ENCODE data around the gene KLF15. TPM values are rescaled to one million over a fixed set of nuclear protein-coding genes. Genes with fewer than 3 reads are reported as not detected.

KLF15 gene
- total and polyA plus RNA-seq, 9 of the 15 experiments (the other 6 are each of a cell fraction or from before 2014, with no cell fraction given), result 0.08 to 4.8 (median 1.2) TPM

DNA sequence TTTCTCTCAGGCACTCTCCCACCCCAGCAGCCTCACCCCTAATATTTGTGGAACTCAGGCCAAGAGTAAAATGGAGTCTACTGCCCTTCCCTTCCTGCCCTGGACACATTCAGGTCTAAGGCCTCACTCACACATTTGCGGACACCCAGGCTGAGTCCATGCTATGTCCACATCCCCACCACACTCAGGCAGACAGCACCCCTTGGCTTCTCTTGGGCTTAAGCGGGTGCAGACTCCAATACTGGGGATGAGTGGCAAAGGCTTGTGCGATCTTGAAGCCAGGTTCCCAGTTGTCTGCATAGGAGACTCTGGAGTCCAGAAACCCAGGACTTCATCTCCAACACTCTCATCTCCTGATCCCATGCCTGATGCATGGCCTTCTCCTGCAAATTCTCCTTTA is 20.0 kb upstream of the KLF15 start:
- no peak overlapping the region for H2AFZ ChIP-seq (ENCODE audit: low read depth, low read length)
- no peaks in the 10 kb centered on the region for H4K20me1 ChIP-seq (replicated peaks; ENCODE audit: control insufficient read depth, insufficient read depth, low read length)
- intact Hi-C loops (cut with micrococcal nuclease) (no loop called here), in situ Hi-C loops (cut with MboI) (loop anchor here (25.0 kb wide), 1 partner anchor 240 kb away; no protein-coding TSS in a partner anchor)
- no peak for DNase-seq (ENCODE audit: extremely low read depth in 1 of 4, low spot score in 3 of 4)
- no peak overlapping the region for H3K9ac ChIP-seq (ENCODE audit: insufficient read depth in 1 of 2, low read depth in 2 of 2, low read length in 2 of 2)
- POLR2A ChIA-PET, result no interaction called here
- H3K27ac ChIP-seq (ENCODE audit: extremely low read depth, low read depth, low read length), result no peak overlapping the region
- H3K9me3 ChIP-seq (replicated peaks; ENCODE audit: control insufficient read depth, insufficient read depth, low read depth, low read length), result no peaks in the 10 kb centered on the region
- CTCF ChIA-PET (ENCODE audit: low intra/inter-chr PET ratio), result no interaction called here
- no peaks in the 10 kb centered on the region for H3K36me3 ChIP-seq (ENCODE audit: control insufficient read depth, insufficient read depth, low read length)
- no peaks in the 10 kb centered on the region for H3K4me1 ChIP-seq (replicated peaks in 1 of 2; ENCODE audit: control insufficient read depth in 2 of 2, insufficient read depth in 2 of 2, low read length in 2 of 2)
- 14% methylated on average over 2 of the region's 3 CpGs for WGBS (ENCODE audit: insufficient coverage, low coverage, missing lambda C conversion rate)
- H3K27me3 ChIP-seq (ENCODE audit: control insufficient read depth in 2 of 2, insufficient read depth in 2 of 2, low read length in 2 of 2), result peaks cover 7 to 46% of the 10 kb centered on the region in 2 experiments; a peak in 3 of 5 replicates
- H3K4me3 ChIP-seq, result no peak overlapping the region
- H3K4me2 ChIP-seq (ENCODE audit: insufficient read depth, low read length), result no peak overlapping the region
- no peaks in the 10 kb centered on the region for H3K9me1 ChIP-seq (ENCODE audit: control insufficient read depth, insufficient read depth, low read length)
- no peaks in the 10 kb centered on the region for H3K79me2 ChIP-seq (ENCODE audit: control insufficient read depth, insufficient read depth, low read length)
- no peak for TF ChIP-seq TOE1 (IDR thresholded peaks at IDR 0.05; ENCODE audit: borderline replicate concordance)
- no peak for TF ChIP-seq TOE1 (CRISPR knock-in tag; IDR thresholded peaks at IDR 0.05; ENCODE audit: borderline replicate concordance, low read depth)
- TF ChIP-seq GTF2F1 (IDR thresholded peaks at IDR 0.05; ENCODE audit: low read depth, low read length), result no peak
- no peak for TF ChIP-seq ZNF717 (CRISPR knock-in tag; IDR thresholded peaks at IDR 0.05)
- TF ChIP-seq, protein P1, sequence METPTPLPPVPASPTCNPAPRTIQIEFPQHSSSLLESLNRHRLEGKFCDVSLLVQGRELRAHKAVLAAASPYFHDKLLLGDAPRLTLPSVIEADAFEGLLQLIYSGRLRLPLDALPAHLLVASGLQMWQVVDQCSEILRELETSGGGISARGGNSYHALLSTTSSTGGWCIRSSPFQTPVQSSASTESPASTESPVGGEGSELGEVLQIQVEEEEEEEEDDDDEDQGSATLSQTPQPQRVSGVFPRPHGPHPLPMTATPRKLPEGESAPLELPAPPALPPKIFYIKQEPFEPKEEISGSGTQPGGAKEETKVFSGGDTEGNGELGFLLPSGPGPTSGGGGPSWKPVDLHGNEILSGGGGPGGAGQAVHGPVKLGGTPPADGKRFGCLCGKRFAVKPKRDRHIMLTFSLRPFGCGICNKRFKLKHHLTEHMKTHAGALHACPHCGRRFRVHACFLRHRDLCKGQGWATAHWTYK (CRISPR knock-in tag; IDR thresholded peaks at IDR 0.05), result no peak
- ATAC-seq, result no peak
- no peak for FAIRE-seq
- BruUV-seq (replicated peaks), result no TSS peak

- ATAC-seq (no peak), FAIRE-seq (no peak), DNase-seq (ENCODE audit: extremely low read depth in 1 of 4, low spot score in 3 of 4) (no peak)
- Histone ChIP-seq H3K4me3 (no peak overlapping the region), H3K9me3 (replicated peaks; ENCODE audit: control insufficient read depth, insufficient read depth, low read depth, low read length) (no peaks in the 10 kb centered on the region), H3K4me1 (replicated peaks in 1 of 2; ENCODE audit: control insufficient read depth in 2 of 2, insufficient read depth in 2 of 2, low read length in 2 of 2) (no peaks in the 10 kb centered on the region), H4K20me1 (replicated peaks; ENCODE audit: control insufficient read depth, insufficient read depth, low read length) (no peaks in the 10 kb centered on the region), H3K27ac (ENCODE audit: extremely low read depth, low read depth, low read length) (no peak overlapping the region), H3K36me3 (ENCODE audit: control insufficient read depth, insufficient read depth, low read length) (no peaks in the 10 kb centered on the region), H3K9me1 (ENCODE audit: control insufficient read depth, insufficient read depth, low read length) (no peaks in the 10 kb centered on the region), H3K4me2 (ENCODE audit: insufficient read depth, low read length) (no peak overlapping the region), H3K9ac (ENCODE audit: insufficient read depth in 1 of 2, low read depth in 2 of 2, low read length in 2 of 2) (no peak overlapping the region), H2AFZ (ENCODE audit: low read depth, low read length) (no peak overlapping the region), H3K79me2 (ENCODE audit: control insufficient read depth, insufficient read depth, low read length) (no peaks in the 10 kb centered on the region), H3K27me3 (ENCODE audit: control insufficient read depth in 2 of 2, insufficient read depth in 2 of 2, low read length in 2 of 2) (peaks cover 7 to 53% of the 10 kb centered on the region in 2 experiments; a peak in 3 of 5 replicates)
- BruUV-seq (replicated peaks), result no TSS peak
- ChIA-PET CTCF (ENCODE audit: low intra/inter-chr PET ratio) (no interaction called here), POLR2A (no interaction called here)
- TF ChIP-seq HLTF (IDR thresholded peaks at IDR 0.05) (no peak), STAT5B (CRISPR knock-in tag; IDR thresholded peaks at IDR 0.05) (no peak), GATA2 (CRISPR knock-in tag; IDR thresholded peaks at IDR 0.05) (no peak), GATAD2A (IDR thresholded peaks at IDR 0.05) (no peak), SNIP1 (IDR thresholded peaks at IDR 0.05; ENCODE audit: low read depth) (no peak), LARP7 (IDR thresholded peaks at IDR 0.05) (no peak), NR2F6 (CRISPR knock-in tag; IDR thresholded peaks at IDR 0.05) (no peak), RBM34 (IDR thresholded peaks at IDR 0.05; ENCODE audit: borderline replicate concordance, insufficient read depth, low read length) (no peak)
- TF ChIP-seq, protein P2, sequence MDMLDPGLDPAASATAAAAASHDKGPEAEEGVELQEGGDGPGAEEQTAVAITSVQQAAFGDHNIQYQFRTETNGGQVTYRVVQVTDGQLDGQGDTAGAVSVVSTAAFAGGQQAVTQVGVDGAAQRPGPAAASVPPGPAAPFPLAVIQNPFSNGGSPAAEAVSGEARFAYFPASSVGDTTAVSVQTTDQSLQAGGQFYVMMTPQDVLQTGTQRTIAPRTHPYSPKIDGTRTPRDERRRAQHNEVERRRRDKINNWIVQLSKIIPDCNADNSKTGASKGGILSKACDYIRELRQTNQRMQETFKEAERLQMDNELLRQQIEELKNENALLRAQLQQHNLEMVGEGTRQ (CRISPR knock-in tag; IDR thresholded peaks at IDR 0.05), result no peak
- TF ChIP-seq, protein P3, sequence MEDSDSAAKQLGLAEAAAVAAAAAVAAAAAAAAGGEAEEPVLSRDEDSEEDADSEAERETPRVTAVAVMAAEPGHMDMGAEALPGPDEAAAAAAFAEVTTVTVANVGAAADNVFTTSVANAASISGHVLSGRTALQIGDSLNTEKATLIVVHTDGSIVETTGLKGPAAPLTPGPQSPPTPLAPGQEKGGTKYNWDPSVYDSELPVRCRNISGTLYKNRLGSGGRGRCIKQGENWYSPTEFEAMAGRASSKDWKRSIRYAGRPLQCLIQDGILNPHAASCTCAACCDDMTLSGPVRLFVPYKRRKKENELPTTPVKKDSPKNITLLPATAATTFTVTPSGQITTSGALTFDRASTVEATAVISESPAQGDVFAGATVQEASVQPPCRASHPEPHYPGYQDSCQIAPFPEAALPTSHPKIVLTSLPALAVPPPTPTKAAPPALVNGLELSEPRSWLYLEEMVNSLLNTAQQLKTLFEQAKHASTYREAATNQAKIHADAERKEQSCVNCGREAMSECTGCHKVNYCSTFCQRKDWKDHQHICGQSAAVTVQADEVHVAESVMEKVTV (CRISPR knock-in tag; IDR thresholded peaks at IDR 0.05), result no peak
- intact Hi-C loops (cut with micrococcal nuclease) (no loop called here), in situ Hi-C loops (cut with MboI) (loop anchor here (25.0 kb wide), 1 partner anchor 239 kb away; no protein-coding TSS in a partner anchor)
- 0% methylated on average over 2 of the region's 3 CpGs for WGBS (ENCODE audit: insufficient coverage, low coverage, missing lambda C conversion rate)
Observed at GRCh38 chr3:126376444-126376843, 19.2 kb upstream of the KLF15 start.
